HL-60 (cell line): ENCODE measurements around the gene MCF2.

Source experiments
- CTCF ChIP-seq: IDR thresholded peaks from one replicate; pipeline ENCODE4 v1.5.1; 2011; ENCODE audit warnings: low read length, control low read depth, inconsistent platforms; ENCODE audit not compliant: insufficient read depth
- GABPA ChIP-seq: IDR thresholded peaks from 2 replicates; pipeline ENCODE4 v1.6.1; 2012; ENCODE audit warnings: low read depth
- POLR2AphosphoS5 ChIP-seq: IDR thresholded peaks from 2 replicates; pipeline ENCODE4 v1.6.1; 2012; ENCODE audit warnings: low read depth
- SPI1 ChIP-seq: IDR thresholded peaks from 2 replicates; pipeline ENCODE4 v1.6.1; 2012; ENCODE audit warnings: low read depth, mild to moderate bottlenecking, borderline replicate concordance

- TF ChIP-seq CTCF: no peak
- TF ChIP-seq GABPA: no peak
- no peak for TF ChIP-seq POLR2AphosphoS5
- no peak for TF ChIP-seq SPI1
Observed at GRCh38 chrX:139563251-139563650, 144.7 kb downstream of the MCF2 start.
